Left lung (tissue), 10 donors: ENCODE data around the gene CCNH. TPM values are rescaled to one million over a fixed set of nuclear protein-coding genes. Genes with fewer than 3 reads are reported as not detected.

ENCODE experiments used
- ATAC-seq: fragments of 200-7000 bp; cut with Tn5 transposase; one replicate; pipeline ENCODE4 v1.9.1; 2020; ENCODE audit warnings: moderate library complexity
- DNase-seq, 4 donors: peaks; one replicate each; pipeline ENCODE4 v3.0.0-alpha.2; 2013 to 2020
- H3K27ac ChIP-seq, 2 donors: fragments of 200-600 bp; sonication (generic) in 1 of 2; one replicate each; pipeline versions ENCODE4 v1.5.0 to v1.8.0; 2020 to 2021
- H3K27me3 ChIP-seq, 2 donors: fragments of 200-600 bp; sonication (generic) in 1 of 2; one replicate each; pipeline versions ENCODE4 v1.5.0 to v1.8.0; 2020 to 2021
- H3K36me3 ChIP-seq, 2 donors: fragments of 200-600 bp; sonication (generic) in 1 of 2; one replicate each; pipeline versions ENCODE4 v1.5.0 to v1.8.0; 2020 to 2021
- H3K4me1 ChIP-seq, 2 donors: fragments of 200-600 bp; one replicate each; pipeline ENCODE4 v1.8.0; 2021
- H3K4me3 ChIP-seq, 2 donors: fragments of 200-600 bp; sonication (generic) in 1 of 2; one replicate each; pipeline versions ENCODE4 v1.5.0 to v1.8.0; 2020 to 2021; ENCODE audit warnings: mild to moderate bottlenecking in 1 of 2
- H3K9me3 ChIP-seq, 2 donors: fragments of 200-600 bp; sonication (generic) in 1 of 2; one replicate each; pipeline versions ENCODE4 v1.5.0 to v1.8.0; 2020 to 2021
- CTCF ChIP-seq, 2 donors: fragments of 200-600 bp; sonication (generic) in 1 of 2; IDR thresholded peaks; one replicate each; pipeline versions ENCODE4 v1.5.0 to v1.8.0; 2021; ENCODE audit warnings: antibody characterized with exemption in 2 of 2
- intact Hi-C, 2 donors: fragments of 100-400 bp; cut with DNase I; formaldehyde crosslinking; loops; one replicate each; pipeline versions ENCODE4 v1.11.2 to v1.14.2; 2022
- polyA plus RNA-seq, 6 donors: library from polyadenylated mRNA; unstranded; fragments of 120-200 nt; gene quantifications; one replicate each; pipeline ENCODE4 v1.2.1, GENCODE V29; 2013; ENCODE audit not compliant: insufficient read length in 6 of 6
- total RNA-seq, 2 donors: library from RNA; stranded (reverse); fragmentation: NEBNext Ultra II Directional; extraction: Animal tissue kit (Norgen Biotek cat#: 25700); gene quantifications; one replicate each; pipeline ENCODE4 v1.2.1, GENCODE V29; 2021
- donor health status: DM: no; HTN: yes; CAD: no.
- donor health status: DM: no; HTN: no; CAD: no.

Gene CCNH
- total and polyA plus RNA-seq, 8 donors: 31.9 to 59.2 (median 49.1) TPM

- DNase-seq (no peak), ATAC-seq (no peak)
- H3K4me1 ChIP-seq: no peaks in the 10 kb centered on the region
- TF ChIP-seq CTCF (IDR thresholded peaks at IDR 0.05): no peak
- no peaks in the 10 kb centered on the region for H3K36me3 ChIP-seq
- H3K9me3 ChIP-seq: no peaks in the 10 kb centered on the region
- no peaks in the 10 kb centered on the region for H3K27me3 ChIP-seq
- no peak overlapping the region for H3K4me3 ChIP-seq
- intact Hi-C loops: no loop called here
- no peak overlapping the region for H3K27ac ChIP-seq
Observed at GRCh38 chr5:87418506-87418905, 5.8 kb upstream of the CCNH start.

GRCh38 chr5:87413343-87413645 is 564 bp upstream of the CCNH start:
- Histone ChIP-seq H3K36me3 (peaks cover 0 to 25% of the 10 kb centered on the region in 2 donors), H3K4me1 (peaks cover 4 to 33% of the 10 kb centered on the region in 2 donors), H3K27me3 (no peaks in the 10 kb centered on the region), H3K27ac (peak overlapping the region; percentile 96 to 99), H3K9me3 (no peaks in the 10 kb centered on the region), H3K4me3 (peak overlapping the region; percentile 74 to 79)
- DNase-seq: no peak
- ATAC-seq: no peak
- TF ChIP-seq CTCF (IDR thresholded peaks at IDR 0.05): no peak
- intact Hi-C loops: no loop called here

- peak; percentile 51 for ATAC-seq
- no peaks in the 10 kb centered on the region for H3K9me3 ChIP-seq
- intact Hi-C loops: no loop called here
- peaks cover 0 to 37% of the 10 kb centered on the region in 2 donors for H3K36me3 ChIP-seq
- peak overlapping the region; percentile 96 to 99 for H3K27ac ChIP-seq
- H3K4me1 ChIP-seq: peaks cover 4 to 42% of the 10 kb centered on the region in 2 donors
- peak in 3 of 4 donors; percentile 34 to 47 (median 34) for DNase-seq
- no peaks in the 10 kb centered on the region for H3K27me3 ChIP-seq
- no peak for TF ChIP-seq CTCF (IDR thresholded peaks at IDR 0.05)
- H3K4me3 ChIP-seq: peak overlapping the region; percentile 74 to 79
Observed at GRCh38 chr5:87411973-87412629, 629 bp downstream of the CCNH start.

- Histone ChIP-seq H3K36me3 (peaks cover 0 to 42% of the 10 kb centered on the region in 2 donors), H3K4me1 (peaks cover 4 to 42% of the 10 kb centered on the region in 2 donors), H3K9me3 (no peaks in the 10 kb centered on the region), H3K27ac (peak overlapping the region; percentile 96 to 99), H3K27me3 (no peaks in the 10 kb centered on the region), H3K4me3 (peak overlapping the region; percentile 74 to 79)
- intact Hi-C loops: no loop called here
- DNase-seq: peak in 1 of 4 donors; percentile 15
- no peak for ATAC-seq
- TF ChIP-seq CTCF (IDR thresholded peaks at IDR 0.05): no peak
Observed at GRCh38 chr5:87411586-87411972, 1.2 kb downstream of the CCNH start.

GRCh38 chr5:87410931-87411330 is 1.8 kb downstream of the CCNH start:
- ATAC-seq: no peak
- no peak for DNase-seq
- intact Hi-C loops: no loop called here
- no peaks in the 10 kb centered on the region for H3K9me3 ChIP-seq
- H3K27me3 ChIP-seq: no peaks in the 10 kb centered on the region
- H3K36me3 ChIP-seq: peaks cover 0 to 48% of the 10 kb centered on the region in 2 donors
- H3K4me3 ChIP-seq: peak overlapping the region in 1 of 2 donors; percentile 74
- H3K27ac ChIP-seq: no peak overlapping the region
- peaks cover 4 to 42% of the 10 kb centered on the region in 2 donors for H3K4me1 ChIP-seq
- no peak for TF ChIP-seq CTCF (IDR thresholded peaks at IDR 0.05)
